Gastroesophageal sphincter (tissue), 4 donors: ENCODE data around the gene CD6. TPM values are rescaled to one million over a fixed set of nuclear protein-coding genes. Genes with fewer than 3 reads are reported as not detected.

Experiments used
- ATAC-seq: fragments of 150-250 bp; one replicate; pipeline ENCODE4 v1.9.1; 2016; ENCODE audit warnings: mild to moderate bottlenecking, moderate library complexity
- H3K27ac ChIP-seq, 4 donors: fragments of 200-600 bp; sonication (generic) in 3 of 4; 1 replicate in 3 of 4; 2 replicates in 1 of 4; pipeline ENCODE4 v1.5.1; 2016 to 2019
- H3K27me3 ChIP-seq: fragments of 200-600 bp; sonication (generic); one replicate; pipeline ENCODE4 v1.5.1; 2019
- H3K36me3 ChIP-seq, 2 donors: fragments of 200-600 bp; sonication (generic); one replicate each; pipeline ENCODE4 v1.5.1; 2019; ENCODE audit warnings: control low read depth in 1 of 2
- H3K4me1 ChIP-seq, 3 donors: fragments of 200-600 bp; sonication (generic); 1 replicate in 2 of 3; 2 replicates in 1 of 3; pipeline ENCODE4 v1.5.1; 2016 to 2019; ENCODE audit warnings: control low read depth in 2 of 3
- H3K4me3 ChIP-seq, 2 donors: fragments of 200-600 bp; sonication (generic); one replicate each; pipeline ENCODE4 v1.5.1; 2019; ENCODE audit warnings: mild to moderate bottlenecking in 1 of 2, moderate library complexity in 1 of 2
- H3K9me3 ChIP-seq, 3 donors: fragments of 200-600 bp; sonication (generic); one replicate each; pipeline ENCODE4 v1.5.1; 2017 to 2019; ENCODE audit warnings: control low read depth in 2 of 3
- EP300 ChIP-seq: sonication (generic); formaldehyde crosslinking; IDR thresholded peaks from one replicate; pipeline ENCODE4 v1.6.1; 2017; ENCODE audit warnings: antibody characterized with exemption, mild to moderate bottlenecking
- POLR2A ChIP-seq, 2 donors: fragments of 450-650 bp; IDR thresholded peaks; one replicate each; pipeline ENCODE4 v1.6.1; 2017; ENCODE audit warnings: antibody characterized with exemption in 2 of 2, mild to moderate bottlenecking in 2 of 2, moderate library complexity in 1 of 2
- POLR2AphosphoS5 ChIP-seq: sonication (generic); formaldehyde crosslinking; IDR thresholded peaks from one replicate; pipeline ENCODE4 v1.6.1; 2017; ENCODE audit warnings: antibody characterized with exemption
- WGBS, 2 donors: methylation state at CpG; one replicate each; pipeline ENCODE4 v1.1.5; 2018; ENCODE audit warnings: low coverage in 1 of 2; 5-methylcytosine and 5-hydroxymethylcytosine counted together
- total RNA-seq, 4 donors: library from RNA; depleted of rRNA; stranded (reverse); fragments of >200 nt; gene quantifications; one replicate each; pipeline ENCODE4 v1.1.0, GENCODE V29; 2016
- TF ChIP-seq, protein P1 (sequence below), 4 experiments: fragments of 200-600 bp in 2 of 4; fragments of 450-650 bp in 2 of 4; sonication (generic) in 1 of 4; IDR thresholded peaks; one replicate each; pipeline ENCODE4 v1.5.1; 2017 to 2019; ENCODE audit warnings: antibody characterized with exemption in 4 of 4, mild to moderate bottlenecking in 2 of 4, moderate library complexity in 2 of 4

CD6 gene
- total RNA-seq, 4 donors from 2014 or later = 0.15 to 2.7 (median 0.35) TPM; not detected in 1

GRCh38 chr11:61054927-61055562, 83.6 kb downstream of the CD6 start:
- Histone ChIP-seq H3K4me3 (no peak overlapping the region), H3K9me3 (no peaks in the 10 kb centered on the region), H3K27ac (no peak overlapping the region), H3K4me1 (no peaks in the 10 kb centered on the region), H3K27me3 (no peaks in the 10 kb centered on the region), H3K36me3 (no peaks in the 10 kb centered on the region)
- ATAC-seq = no peak
- TF ChIP-seq POLR2A (IDR thresholded peaks at IDR 0.05) = no peak
- no peak for TF ChIP-seq POLR2AphosphoS5
- WGBS, 2 donors = 70 to 92% methylated on average over 5 to 7 of the region's 16 CpGs

- TF ChIP-seq, protein P1, sequence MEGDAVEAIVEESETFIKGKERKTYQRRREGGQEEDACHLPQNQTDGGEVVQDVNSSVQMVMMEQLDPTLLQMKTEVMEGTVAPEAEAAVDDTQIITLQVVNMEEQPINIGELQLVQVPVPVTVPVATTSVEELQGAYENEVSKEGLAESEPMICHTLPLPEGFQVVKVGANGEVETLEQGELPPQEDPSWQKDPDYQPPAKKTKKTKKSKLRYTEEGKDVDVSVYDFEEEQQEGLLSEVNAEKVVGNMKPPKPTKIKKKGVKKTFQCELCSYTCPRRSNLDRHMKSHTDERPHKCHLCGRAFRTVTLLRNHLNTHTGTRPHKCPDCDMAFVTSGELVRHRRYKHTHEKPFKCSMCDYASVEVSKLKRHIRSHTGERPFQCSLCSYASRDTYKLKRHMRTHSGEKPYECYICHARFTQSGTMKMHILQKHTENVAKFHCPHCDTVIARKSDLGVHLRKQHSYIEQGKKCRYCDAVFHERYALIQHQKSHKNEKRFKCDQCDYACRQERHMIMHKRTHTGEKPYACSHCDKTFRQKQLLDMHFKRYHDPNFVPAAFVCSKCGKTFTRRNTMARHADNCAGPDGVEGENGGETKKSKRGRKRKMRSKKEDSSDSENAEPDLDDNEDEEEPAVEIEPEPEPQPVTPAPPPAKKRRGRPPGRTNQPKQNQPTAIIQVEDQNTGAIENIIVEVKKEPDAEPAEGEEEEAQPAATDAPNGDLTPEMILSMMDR (IDR thresholded peaks at IDR 0.05) = no peak
- TF ChIP-seq POLR2AphosphoS5 (no peak), POLR2A (IDR thresholded peaks at IDR 0.05) (no peak), EP300 (no peak)
- no peak overlapping the region for H3K27ac ChIP-seq
- ATAC-seq = no peak
- no peaks in the 10 kb centered on the region for H3K9me3 ChIP-seq
- H3K27me3 ChIP-seq = no peaks in the 10 kb centered on the region
- 86 to 95% methylated on average over 1 to 4 of the region's 8 CpGs for WGBS, 2 donors
- H3K4me3 ChIP-seq = no peak overlapping the region
- H3K4me1 ChIP-seq = no peaks in the 10 kb centered on the region
- no peaks in the 10 kb centered on the region for H3K36me3 ChIP-seq
Observed at GRCh38 chr11:61055776-61056175, 84.3 kb downstream of the CD6 start.

- H3K9me3 ChIP-seq = no peaks in the 10 kb centered on the region
- ATAC-seq = no peak
- WGBS, 2 donors = no CpG with 5 or more reads among the region's 6 CpGs
Observed at GRCh38 chr11:61056571-61056970, 85.1 kb downstream of the CD6 start.

GRCh38 chr11:61056981-61057380, 85.5 kb downstream of the CD6 start:
- WGBS, 2 donors = 74 to 80% methylated on average over 5 to 6 of the region's 7 CpGs

More at GRCh38 chr11:61056571-61056970, 85.1 kb downstream of the CD6 start:
- TF ChIP-seq EP300 = no peak
- TF ChIP-seq, protein P1 (IDR thresholded peaks at IDR 0.05) = no peak
- TF ChIP-seq POLR2AphosphoS5 = no peak
- TF ChIP-seq POLR2A (IDR thresholded peaks at IDR 0.05) = no peak
- no peaks in the 10 kb centered on the region for H3K27me3 ChIP-seq
- no peak overlapping the region for H3K27ac ChIP-seq
- H3K36me3 ChIP-seq = no peaks in the 10 kb centered on the region
- H3K4me1 ChIP-seq = no peaks in the 10 kb centered on the region
- no peak overlapping the region for H3K4me3 ChIP-seq

DNA sequence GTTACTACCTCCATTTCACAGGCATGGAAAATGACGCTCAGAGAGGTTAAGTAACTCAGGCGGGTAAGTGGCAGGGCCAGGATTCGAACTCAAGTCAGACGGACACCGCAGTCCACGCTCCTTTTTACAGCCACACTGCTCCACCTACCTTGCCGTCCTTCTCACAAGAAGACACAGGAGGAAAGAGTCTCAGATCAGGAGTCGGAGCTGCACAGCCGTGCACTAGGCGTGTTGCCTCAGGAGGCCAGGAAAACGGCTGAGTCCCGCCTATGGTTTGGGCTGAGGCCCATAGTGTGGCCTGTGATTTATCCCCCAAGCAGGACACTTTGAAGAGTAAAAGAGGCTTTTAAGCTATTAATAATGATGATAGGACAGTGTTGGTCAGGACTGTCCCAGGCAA, 86.1 kb downstream of the CD6 start:
- 50 to 71% methylated on average over 2 to 4 of the region's 12 CpGs for WGBS, 2 donors
- no peak for ATAC-seq

More at GRCh38 chr11:61056981-61057380, 85.5 kb downstream of the CD6 start:
- no peaks in the 10 kb centered on the region for H3K36me3 ChIP-seq
- H3K27me3 ChIP-seq = no peaks in the 10 kb centered on the region
- no peak for TF ChIP-seq EP300
- TF ChIP-seq POLR2AphosphoS5 = no peak
- no peak for TF ChIP-seq POLR2A (IDR thresholded peaks at IDR 0.05)
- TF ChIP-seq, protein P1 (IDR thresholded peaks at IDR 0.05) = no peak
- no peak overlapping the region for H3K27ac ChIP-seq
- H3K4me1 ChIP-seq = no peaks in the 10 kb centered on the region
- no peaks in the 10 kb centered on the region for H3K9me3 ChIP-seq
- ATAC-seq = no peak
- no peak overlapping the region for H3K4me3 ChIP-seq

More for the DNA sequence above, 86.1 kb downstream of the CD6 start:
- no peaks in the 10 kb centered on the region for H3K27me3 ChIP-seq
- no peaks in the 10 kb centered on the region for H3K9me3 ChIP-seq
- no peaks in the 10 kb centered on the region for H3K4me1 ChIP-seq
- TF ChIP-seq, protein P1 (IDR thresholded peaks at IDR 0.05) = no peak
- TF ChIP-seq EP300 (no peak), POLR2A (IDR thresholded peaks at IDR 0.05) (no peak), POLR2AphosphoS5 (no peak)
- H3K27ac ChIP-seq = no peak overlapping the region
- no peak overlapping the region for H3K4me3 ChIP-seq
- H3K36me3 ChIP-seq = no peaks in the 10 kb centered on the region
